ENCODE measurements around the gene MAP3K1.

DNA sequence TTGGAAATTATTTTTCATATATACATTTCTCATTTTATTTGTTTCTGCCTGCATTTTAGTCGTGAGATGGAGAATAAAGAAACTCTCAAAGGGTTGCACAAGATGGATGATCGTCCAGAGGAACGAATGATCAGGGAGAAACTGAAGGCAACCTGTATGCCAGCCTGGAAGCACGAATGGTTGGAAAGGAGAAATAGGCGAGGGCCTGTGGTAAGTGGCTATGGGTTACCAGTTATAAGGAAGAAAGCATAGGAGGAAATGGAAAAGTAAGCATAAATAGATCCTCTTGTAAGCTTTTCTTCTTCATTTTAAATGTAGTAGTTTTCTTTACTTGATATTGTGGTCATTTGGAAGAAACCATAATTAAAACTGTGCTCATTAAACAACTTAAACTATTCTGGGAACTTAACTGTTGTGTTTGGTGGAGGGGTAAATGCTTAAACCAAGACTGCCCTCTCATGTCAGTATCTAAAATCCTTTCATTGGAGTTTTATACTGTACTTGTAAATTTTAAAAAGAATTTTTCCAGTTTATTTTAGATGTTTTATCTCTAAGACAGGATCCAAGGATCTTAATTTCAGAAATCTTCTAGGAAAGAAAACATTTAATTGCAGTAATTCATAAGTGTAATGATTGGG lies 41.3 kb downstream of the MAP3K1 start:
- TF ChIP-seq, protein P1, sequence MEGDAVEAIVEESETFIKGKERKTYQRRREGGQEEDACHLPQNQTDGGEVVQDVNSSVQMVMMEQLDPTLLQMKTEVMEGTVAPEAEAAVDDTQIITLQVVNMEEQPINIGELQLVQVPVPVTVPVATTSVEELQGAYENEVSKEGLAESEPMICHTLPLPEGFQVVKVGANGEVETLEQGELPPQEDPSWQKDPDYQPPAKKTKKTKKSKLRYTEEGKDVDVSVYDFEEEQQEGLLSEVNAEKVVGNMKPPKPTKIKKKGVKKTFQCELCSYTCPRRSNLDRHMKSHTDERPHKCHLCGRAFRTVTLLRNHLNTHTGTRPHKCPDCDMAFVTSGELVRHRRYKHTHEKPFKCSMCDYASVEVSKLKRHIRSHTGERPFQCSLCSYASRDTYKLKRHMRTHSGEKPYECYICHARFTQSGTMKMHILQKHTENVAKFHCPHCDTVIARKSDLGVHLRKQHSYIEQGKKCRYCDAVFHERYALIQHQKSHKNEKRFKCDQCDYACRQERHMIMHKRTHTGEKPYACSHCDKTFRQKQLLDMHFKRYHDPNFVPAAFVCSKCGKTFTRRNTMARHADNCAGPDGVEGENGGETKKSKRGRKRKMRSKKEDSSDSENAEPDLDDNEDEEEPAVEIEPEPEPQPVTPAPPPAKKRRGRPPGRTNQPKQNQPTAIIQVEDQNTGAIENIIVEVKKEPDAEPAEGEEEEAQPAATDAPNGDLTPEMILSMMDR (conservative IDR thresholded peaks at IDR 0.05; ENCODE audit: low read length): no peak; the same call in 1 of the 2 replicates
- no peak for TF ChIP-seq EZH2phosphoT487 (IDR thresholded peaks at IDR 0.05; ENCODE audit: borderline replicate concordance)

All from Loucy (cell line).